GM19372 (cell line): ENCODE results near the gene RASGRF1.

Experiments used
- ATAC-seq: cut with Tn5 transposase; IDR thresholded peaks from one replicate; pipeline ENCODE4 v1.9.1; 2021; ENCODE audit warnings: mild to moderate bottlenecking, low read depth, moderate library complexity; ENCODE audit not compliant: unreplicated experiment

Gene RASGRF1

DNA sequence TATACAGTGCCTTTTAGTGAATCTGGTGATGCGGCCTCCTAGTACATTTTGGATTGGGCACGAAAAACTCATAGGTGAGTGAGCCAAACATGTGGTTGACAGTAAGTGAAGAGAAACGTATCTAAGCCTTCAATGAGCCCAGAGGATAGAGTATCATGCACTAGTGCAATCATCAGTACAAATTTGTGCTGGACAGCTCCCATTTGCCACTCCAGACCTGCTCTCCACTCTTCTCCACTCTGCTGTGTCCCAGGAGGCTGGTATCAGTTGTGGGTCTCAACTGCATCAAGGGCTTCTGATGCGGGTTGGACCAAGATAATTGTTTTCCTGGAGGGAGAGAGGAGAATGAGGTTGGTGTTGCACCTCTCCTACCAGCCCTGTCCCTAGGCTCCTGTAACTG, 9.1 kb upstream of the RASGRF1 start:
- no peak for ATAC-seq

DNA sequence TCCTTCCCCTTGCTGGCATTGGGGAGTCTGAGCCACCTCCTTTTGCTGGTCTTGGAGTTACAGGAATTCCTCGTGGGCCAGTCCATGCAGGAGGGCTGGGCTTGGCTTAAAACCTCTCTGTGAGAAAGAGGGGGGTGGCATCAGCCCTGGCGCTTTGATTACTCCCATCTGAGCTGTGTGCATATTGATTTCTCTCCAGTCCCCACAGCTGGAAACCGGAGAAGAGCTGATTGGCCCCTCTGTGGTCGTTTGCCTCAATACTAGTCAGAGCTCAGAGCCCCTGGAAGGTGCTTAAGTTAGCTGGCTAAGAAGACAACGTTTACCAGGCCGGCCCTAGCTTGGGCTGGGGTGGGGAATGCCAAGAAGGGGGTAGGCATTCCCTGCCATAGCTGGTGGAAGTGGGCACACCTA, 4.0 kb upstream of the RASGRF1 start:
- ATAC-seq, result no peak

DNA sequence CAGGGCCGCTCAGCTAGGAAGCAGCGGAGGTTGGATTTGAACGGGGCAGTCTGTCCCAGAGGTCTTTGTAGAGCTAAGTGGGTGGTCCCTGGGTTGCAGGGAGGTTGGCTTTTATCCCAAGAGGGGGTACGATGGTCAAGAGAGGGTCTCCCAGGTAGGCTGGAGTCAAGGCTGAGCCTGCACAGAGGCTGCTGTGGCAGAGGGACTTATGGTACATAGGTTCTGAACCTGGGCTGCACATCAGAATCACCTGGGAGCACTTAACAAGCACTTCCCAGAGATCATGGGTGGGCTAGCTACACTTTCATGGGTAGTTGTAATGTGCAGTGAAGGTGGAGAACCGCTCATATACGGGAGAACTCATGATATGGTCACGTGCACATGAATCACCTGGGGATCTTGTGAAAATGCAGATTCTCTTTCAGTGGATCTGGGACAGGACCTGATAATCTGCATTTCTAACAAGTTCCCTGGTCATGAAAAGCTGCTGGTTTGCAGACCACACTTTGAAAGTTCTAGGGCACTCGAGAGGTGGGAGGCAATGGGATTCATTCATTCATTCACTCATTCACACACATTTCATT, 2.9 kb upstream of the RASGRF1 start:
- ATAC-seq, result no peak

DNA sequence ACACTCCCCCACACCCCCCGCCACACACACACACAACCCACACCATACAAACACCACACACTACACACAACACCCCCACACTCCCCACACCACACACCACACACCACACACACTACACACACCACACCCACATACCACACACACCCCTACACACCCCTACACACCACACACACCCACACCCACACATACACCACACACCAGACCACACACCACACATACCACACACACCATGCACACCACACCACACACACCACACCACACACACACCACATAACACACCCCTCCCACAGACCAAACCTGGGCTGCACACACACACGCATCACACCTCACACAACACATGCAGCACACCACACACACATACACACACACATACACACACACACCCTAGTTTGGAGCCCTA, 1.8 kb upstream of the RASGRF1 start:
- ATAC-seq, result no peak

DNA sequence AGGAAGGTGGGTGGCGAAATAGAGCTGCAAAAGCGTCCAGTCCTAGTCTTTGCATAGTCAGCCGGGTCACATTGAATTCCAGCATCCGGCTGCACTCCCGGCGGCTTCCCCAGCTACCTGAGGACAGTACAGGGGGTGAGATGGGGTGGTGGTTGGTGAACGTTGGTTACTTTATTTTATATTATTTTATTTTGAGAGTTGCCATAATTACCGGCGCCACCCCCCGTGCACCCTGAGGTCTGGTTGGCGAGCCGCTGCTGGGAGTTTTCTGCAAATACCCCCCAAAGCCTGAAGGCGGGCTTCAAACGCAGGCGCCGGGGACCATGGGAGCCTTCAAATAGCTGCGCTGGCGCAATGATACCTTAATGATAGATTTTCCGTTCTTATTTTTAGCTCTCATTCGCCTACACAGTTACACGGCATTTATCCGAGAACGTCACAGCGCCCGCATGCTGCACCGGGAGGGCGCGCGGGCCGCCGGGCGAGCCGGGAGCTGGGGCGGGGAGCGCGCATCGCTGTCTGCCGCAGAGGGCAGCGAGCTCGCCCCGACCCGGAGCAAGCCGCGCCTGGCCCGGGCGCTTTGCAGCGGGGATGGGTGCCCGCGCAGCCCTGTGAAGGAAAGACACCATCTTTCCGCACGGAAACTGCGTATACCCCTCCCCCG, 756 bp upstream of the RASGRF1 start:
- no peak for ATAC-seq

DNA sequence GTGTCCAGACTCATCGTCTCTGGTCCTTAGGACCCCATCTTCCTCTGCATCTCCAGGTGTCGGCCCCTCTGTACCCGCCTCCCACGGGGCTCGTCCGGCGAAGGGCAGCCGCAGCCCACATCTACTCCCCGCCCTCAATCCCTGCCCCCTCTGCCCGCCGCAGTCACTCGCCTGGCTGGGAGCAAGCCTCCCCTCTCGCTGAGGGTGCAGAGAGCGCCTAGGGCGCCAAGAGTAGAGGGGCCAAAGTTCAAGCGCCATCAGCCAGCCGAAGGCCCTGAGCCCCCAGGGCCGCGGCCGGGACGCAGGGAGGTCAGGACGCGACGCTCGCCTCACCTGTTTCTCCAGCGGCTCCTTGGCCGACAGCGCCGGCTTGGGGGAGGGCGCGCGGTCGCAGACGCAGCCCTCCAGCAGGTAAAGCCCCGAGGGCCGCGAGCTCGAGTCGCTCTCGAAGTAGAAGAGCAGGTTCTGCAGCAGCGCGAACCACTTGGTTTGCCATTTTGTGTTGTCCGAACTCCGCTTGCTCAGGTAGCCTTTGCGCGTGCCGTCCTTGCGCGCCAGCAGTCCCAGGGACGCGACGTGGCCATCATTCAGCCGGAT, 592 bp downstream of the RASGRF1 start:
- no peak for ATAC-seq

DNA sequence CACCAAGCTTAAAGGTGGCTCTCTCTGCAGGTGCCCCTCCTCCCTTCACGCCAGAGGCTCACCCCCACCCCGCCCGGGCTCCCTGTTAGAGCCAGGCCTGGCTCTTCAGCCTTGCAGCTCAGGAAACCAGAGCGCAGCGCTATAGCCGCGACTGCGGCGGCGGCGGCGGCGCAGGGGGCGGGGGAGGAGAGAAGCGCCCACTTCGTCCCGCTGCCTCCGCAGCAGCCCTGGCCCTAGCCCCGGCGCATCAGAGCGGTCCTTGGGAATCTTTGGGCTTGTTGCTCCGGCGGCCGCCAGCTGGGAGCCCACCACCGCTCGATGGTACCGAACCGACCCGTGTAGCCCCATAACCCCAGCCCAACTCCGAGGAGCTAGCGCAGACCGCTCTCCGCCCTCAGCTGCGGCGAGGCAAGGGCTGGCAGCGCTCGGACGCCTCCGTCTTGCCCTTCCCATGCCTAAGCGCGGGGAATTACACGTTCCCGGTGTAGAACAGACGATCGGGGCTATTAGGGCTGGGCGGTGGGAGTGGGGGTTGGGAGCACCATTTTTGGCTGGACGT, 1.2 kb downstream of the RASGRF1 start:
- no peak for ATAC-seq

DNA sequence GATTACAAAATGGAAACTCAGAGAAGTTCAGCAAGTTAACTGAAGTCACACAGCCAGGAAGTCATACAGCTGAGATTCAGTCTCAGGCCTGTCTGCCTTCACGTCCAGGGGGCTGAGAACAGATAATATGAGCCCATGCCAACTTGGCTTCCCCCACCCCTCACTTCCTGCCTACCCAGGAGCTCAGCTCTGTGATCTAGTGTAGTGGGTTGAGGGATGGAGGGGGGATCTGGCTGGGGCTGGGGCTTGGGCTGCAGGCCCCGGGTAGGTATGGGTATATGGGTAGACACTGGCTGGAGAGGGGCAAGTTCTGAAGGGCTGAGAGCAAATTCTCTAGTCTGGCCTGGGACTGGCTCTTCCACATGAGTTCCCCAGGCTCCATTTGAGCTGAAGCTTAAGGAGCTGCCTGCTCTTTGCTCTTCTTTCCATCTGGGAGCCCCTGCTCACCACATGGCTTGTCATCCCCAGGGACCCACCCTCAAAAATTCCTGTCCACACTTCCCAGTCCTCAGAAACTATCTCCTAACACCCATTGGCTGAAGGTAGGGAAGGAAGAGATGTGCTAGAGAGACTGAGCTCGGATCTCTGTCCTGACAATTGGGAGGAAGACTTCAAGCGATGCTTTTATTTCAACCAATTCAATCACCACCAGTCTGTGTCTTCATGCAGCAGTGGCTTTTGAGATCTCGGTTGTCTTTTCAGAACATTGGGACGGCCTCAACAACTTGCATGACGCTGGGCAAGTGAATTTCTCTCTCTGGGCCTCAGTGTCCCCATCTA, 2.0 kb downstream of the RASGRF1 start:
- no peak for ATAC-seq

DNA sequence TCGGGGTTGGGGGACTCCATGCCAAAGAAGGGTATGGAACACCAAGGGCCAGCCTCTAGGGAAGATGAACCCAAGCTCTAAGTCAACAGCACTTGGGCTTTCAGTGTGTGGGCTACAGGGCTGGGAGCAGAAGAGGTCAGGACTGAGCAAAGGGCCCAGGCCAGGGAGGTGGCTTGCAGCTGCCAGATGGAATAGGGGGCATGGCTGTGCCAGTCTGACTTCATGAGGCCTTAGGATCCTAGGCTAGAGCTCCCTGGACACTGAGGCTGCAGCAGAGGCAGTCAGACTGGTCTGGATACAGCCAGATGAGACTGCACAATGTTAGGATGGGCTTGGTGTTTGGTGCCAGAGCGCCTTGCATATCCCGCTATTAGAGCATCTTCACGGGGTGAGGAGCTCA, 3.8 kb downstream of the RASGRF1 start:
- ATAC-seq, result no peak

DNA sequence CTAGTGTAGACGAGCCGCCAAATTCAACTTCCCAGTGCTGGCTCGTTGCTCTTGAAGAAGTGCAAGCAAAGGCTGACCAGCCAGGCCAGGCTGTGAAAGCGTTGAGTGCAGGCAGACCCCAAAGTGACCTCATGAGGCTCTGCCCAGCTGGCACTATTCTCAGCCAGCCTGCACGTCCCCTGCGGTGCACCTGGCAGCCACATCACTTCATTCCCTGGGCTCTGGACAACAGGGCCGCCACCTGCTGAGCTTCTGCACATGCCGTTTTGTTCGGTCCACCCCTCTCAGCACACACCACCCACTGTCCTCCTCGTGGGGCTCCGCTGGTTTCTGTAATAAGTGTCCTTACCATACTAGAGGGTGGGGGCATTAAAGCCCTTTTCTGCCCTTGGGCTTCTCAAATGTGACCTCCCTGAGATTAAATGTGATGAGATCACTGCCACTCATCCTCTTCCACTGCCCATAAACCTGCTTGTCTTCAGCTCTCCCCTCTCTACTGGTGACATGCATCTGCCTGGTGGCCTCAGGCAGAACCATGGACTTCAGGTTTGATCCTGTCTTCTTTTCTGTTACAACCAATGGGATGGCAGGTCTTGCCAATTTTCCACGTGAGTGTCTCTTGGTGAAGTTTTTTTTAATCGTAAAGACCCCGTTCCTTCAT, 6.1 kb downstream of the RASGRF1 start:
- no peak for ATAC-seq

DNA sequence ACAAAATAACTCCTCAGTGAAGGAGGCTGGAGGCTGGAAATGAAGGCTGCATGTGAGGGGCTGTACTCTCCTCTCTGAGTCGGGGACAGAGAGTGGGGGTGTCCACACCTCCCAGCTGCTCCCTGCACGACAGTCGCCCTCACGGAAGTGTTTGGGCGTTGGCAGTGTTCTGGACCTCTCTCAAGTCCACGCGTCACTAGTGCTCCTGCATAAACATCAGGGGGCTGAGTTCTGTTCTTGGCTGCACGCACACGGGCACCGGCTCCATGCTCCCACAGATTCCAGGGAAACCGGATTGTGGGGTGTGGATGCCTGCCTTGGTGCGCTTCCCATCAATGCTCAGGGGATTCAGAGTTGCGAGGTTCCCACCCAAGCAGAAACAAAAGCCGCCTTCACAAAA, 7.4 kb downstream of the RASGRF1 start:
- no peak for ATAC-seq

DNA sequence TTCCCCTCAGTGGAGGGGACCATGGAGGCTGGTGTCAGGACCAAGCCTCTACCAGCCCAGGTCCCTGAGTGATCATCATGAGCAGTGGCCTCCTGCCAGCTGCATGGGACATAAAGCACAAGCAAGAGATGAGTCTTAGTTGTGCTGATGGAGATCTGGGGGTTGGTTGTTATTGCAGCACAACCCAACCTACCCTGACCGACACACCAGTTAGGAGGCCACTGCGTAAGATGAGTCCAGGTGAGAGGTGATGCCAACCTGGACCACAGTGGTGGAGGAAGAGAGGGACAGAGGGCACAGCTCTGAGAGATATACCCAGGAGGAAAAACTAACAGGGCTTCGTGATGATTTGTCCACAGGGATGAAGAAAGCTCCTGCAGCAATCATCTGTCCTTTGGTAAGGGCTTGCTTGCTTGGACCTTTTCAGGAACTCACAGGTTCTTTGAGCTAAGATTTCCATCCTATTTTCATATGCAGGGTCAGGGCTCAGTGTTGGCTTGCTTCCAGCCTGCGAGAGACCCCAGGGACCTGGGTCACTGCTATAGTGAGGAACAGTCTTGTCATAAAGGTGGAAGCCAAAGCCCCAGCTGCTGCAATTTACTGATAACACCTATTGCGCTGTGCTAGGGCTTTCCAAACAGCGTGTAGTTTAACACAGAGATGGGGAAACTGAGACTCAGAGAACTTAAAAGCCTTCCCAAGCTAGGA, 8.1 kb downstream of the RASGRF1 start:
- no peak for ATAC-seq

DNA sequence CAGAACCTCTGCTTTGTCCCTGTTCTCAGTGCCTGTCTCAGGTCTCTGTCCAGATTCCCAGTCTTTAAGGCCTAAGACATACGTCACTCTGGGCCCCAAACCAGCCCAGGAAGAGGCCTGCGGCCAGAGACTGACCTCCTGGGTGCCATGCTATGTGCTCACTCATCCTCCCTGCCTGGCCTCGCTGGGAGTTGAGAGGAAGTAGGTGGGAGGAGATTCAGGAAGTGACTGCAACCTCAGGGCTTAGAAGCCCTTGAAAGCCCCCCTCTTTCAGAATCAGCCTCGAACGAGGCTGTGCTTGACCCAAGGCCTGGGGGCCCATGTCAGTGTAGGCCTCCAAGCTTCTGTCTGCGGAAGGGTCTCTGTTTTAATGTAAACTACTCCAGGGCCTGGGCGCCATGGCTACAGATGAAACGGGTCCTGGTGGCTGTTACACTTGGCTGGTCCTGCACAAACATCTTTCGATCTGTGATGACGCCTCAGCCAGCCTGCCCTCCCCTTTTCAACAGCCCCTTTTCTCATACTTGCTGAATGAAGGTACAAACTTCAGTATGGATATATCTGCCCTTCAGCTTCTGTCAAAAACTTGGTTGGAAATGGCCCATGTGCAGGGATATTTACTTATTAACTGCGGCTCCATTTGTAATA, 11.7 kb downstream of the RASGRF1 start:
- no peak for ATAC-seq

DNA sequence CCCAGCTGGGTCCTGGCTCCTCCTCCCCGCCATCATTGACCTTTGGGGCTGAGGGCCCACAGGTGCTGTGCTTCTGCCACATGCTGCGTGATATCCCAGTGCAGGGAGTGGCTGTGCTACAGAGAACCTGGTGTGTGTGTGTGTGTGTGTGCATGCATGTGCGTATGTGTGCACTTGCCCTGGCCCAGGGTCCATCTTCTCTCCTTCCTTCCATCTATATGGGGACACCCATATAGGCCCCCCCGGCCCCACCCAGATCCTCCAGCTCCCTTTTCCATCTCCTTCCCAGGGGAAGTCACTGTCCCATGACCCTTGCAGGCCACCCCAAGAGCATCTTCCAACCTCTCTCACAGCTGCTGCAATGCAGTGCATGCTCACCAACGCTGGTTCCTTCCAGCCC, 12.6 kb downstream of the RASGRF1 start:
- ATAC-seq, result no peak

DNA sequence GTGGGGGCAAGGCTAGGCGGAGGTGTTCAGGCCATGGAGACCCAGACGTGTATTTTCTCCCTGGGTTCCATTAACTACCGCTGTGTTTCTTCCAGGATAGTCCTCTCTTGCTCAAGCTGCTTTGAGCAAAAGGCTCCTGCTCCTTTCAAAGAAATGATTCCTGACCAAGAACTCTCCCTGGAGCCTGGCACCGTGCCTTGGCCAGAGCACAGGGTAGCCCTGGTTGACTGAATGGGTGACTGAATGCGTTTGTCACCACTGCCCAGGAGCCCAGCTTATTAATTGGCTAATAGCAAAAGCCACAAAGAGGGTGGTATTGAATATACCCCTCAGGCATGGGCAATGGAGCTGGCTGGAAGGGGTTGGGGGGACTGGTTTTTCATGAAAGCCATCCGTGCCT, 13.9 kb downstream of the RASGRF1 start:
- no peak for ATAC-seq

DNA sequence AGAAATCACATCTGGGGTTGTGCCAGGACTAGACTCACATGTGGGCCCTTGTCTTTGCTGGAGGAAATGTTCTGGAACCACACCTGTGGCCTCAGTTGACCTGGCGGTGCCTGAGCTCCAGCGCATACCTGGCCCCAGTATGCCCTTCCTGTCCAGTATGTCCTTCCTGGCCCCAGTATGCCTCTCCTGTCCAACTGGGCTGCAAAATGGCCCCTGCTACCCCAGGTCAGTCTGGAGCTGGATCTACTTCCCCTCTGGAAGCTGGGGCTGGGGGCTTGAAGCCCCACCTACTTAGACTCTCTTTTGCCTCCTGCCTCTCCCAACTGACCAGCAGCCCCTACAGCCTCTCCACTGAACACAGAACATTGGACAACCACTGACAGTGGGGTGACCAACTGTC, 15.3 kb downstream of the RASGRF1 start:
- no peak for ATAC-seq

DNA sequence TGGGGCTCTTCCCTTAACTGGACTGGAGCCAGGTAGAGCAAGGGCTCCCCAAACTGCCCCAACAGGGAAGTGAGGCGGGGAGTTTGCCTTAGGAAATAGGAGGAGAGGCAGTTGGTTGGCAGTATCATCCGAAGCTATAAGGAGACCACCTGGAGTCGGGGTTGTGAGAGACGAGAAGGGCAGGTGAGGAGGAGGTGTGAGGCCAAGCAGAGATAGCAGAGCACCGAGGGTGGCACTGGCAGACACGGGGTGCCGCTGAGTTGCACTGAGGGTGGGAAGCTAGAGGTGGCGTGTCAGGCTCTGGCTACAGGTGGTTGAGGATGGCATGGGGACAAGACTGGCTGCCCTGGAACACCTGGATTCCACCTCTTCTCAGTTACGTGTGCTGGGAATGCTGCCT, 17.2 kb downstream of the RASGRF1 start:
- ATAC-seq, result no peak

DNA sequence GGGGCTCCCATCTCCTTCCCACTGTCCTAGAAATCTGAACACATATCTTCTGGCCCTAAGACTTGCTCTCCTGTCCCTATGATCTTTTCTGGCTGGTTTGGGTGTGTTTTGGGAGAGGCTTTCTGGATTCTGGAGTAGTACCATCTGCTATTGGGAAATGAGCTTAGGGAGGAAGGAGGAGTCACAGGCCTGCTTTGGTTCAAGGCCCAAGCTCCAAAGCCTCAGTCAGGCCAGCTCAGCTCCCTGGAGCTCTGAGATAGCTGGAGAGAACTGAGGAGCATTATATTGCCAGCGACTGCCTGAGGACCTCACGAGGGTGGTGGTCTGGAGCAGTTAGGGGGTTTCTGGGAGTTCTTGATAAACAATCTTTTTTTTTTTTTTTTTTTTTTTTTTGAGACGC, 18.7 kb downstream of the RASGRF1 start:
- no peak for ATAC-seq

DNA sequence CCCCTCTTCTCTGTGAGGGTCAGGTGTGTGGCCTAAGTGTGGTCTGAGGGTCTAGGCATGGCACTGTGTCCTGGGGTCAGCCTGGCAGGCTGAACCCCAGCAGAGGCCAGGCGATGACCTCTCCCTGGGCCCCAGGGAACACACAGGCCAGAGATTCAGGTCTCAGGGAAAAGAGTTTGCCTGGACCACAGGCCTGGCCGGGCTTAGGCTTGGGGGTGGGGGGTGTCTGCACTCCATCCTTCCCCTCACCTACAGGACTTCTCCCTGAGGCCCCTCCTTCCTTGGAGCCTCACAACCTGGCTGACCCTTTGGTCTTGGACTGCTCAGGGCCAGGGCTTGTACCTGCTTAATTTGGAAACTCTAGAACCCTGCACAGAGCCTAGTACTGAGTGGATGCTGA, 21.8 kb downstream of the RASGRF1 start:
- ATAC-seq, result no peak

DNA sequence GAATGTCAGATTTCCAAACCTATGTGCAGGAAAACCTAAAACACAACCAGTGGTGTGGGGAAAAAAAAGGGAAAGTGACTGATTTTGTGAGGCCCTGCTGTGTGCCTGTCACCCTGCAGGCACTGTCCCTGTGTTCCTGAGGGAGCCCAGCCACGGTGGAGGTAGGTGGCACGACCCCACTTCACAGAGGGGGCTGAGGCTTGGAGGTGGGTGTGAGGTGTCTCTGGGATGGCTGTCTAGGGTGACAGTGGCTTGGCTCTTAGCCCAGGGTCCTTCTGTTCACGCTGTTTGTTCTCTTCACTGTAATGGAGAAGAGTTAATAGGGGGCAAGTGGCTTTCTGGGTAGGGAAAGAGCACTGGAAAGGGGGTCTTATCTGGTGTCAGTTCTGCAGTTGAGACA, 22.6 kb downstream of the RASGRF1 start:
- ATAC-seq, result no peak
